Renal pelvis (tissue), 4 donors: ENCODE measurements around the gene GALNT14. TPM values are rescaled to one million over a fixed set of nuclear protein-coding genes. Genes with fewer than 3 reads are reported as not detected.

ENCODE experiments used
- DNase-seq: peaks from one replicate; pipeline ENCODE4 v3.0.0-alpha.2; 2013
- polyA plus RNA-seq, 3 donors: library from polyadenylated mRNA; unstranded; fragments of 120-200 nt; gene quantifications; one replicate each; pipeline ENCODE4 v1.2.1, GENCODE V29; 2013; ENCODE audit not compliant: insufficient read length in 3 of 3

GALNT14 gene
- polyA plus RNA-seq, 3 donors = 35.5 to 58.6 (median 41.7) TPM

GRCh38 chr2:31137211-31138036 lies 816 bp downstream of the GALNT14 start:
- peak; percentile 5 for DNase-seq

GRCh38 chr2:31136732-31137131 lies 1.5 kb downstream of the GALNT14 start:
- DNase-seq = no peak

- no peak for DNase-seq
Measured at GRCh38 chr2:31136000-31136399, 2.2 kb downstream of the GALNT14 start.

GRCh38 chr2:31134480-31134879 lies 3.8 kb downstream of the GALNT14 start:
- no peak for DNase-seq

- DNase-seq = no peak
Measured at GRCh38 chr2:31132786-31133185, 5.5 kb downstream of the GALNT14 start.

- no peak for DNase-seq
Measured at GRCh38 chr2:31131871-31132270, 6.4 kb downstream of the GALNT14 start.

- DNase-seq = no peak
Measured at GRCh38 chr2:31129375-31130171, 8.7 kb downstream of the GALNT14 start.

- DNase-seq = no peak
Measured at GRCh38 chr2:31127931-31128330, 10.3 kb downstream of the GALNT14 start.

- no peak for DNase-seq
Measured at GRCh38 chr2:31125918-31126695, 12.1 kb downstream of the GALNT14 start.

- DNase-seq = no peak
Measured at GRCh38 chr2:31124904-31125303, 13.3 kb downstream of the GALNT14 start.

GRCh38 chr2:31122133-31122532 lies 16.1 kb downstream of the GALNT14 start:
- no peak for DNase-seq

GRCh38 chr2:31113765-31114164 lies 24.5 kb downstream of the GALNT14 start:
- DNase-seq = no peak

GRCh38 chr2:31112544-31112943 lies 25.7 kb downstream of the GALNT14 start:
- no peak for DNase-seq

- no peak for DNase-seq
Measured at GRCh38 chr2:31110998-31111397, 27.2 kb downstream of the GALNT14 start.

GRCh38 chr2:31110431-31110830 lies 27.8 kb downstream of the GALNT14 start:
- no peak for DNase-seq

- no peak for DNase-seq
Measured at GRCh38 chr2:31109633-31110192, 28.5 kb downstream of the GALNT14 start.

GRCh38 chr2:31108561-31109286 lies 29.5 kb downstream of the GALNT14 start:
- no peak for DNase-seq

GRCh38 chr2:31107591-31108300 lies 30.5 kb downstream of the GALNT14 start:
- peak; percentile 19 for DNase-seq

GRCh38 chr2:31101701-31102100 lies 36.5 kb downstream of the GALNT14 start:
- no peak for DNase-seq

GRCh38 chr2:31097962-31098613 lies 40.2 kb downstream of the GALNT14 start:
- no peak for DNase-seq
